Measurements from ENCODE around the gene CBX7.

- TF ChIP-seq, protein P1, sequence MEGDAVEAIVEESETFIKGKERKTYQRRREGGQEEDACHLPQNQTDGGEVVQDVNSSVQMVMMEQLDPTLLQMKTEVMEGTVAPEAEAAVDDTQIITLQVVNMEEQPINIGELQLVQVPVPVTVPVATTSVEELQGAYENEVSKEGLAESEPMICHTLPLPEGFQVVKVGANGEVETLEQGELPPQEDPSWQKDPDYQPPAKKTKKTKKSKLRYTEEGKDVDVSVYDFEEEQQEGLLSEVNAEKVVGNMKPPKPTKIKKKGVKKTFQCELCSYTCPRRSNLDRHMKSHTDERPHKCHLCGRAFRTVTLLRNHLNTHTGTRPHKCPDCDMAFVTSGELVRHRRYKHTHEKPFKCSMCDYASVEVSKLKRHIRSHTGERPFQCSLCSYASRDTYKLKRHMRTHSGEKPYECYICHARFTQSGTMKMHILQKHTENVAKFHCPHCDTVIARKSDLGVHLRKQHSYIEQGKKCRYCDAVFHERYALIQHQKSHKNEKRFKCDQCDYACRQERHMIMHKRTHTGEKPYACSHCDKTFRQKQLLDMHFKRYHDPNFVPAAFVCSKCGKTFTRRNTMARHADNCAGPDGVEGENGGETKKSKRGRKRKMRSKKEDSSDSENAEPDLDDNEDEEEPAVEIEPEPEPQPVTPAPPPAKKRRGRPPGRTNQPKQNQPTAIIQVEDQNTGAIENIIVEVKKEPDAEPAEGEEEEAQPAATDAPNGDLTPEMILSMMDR (IDR thresholded peaks at IDR 0.05): no peak
- no peak for TF ChIP-seq POLR2A (IDR thresholded peaks at IDR 0.05)
Observed at GRCh38 chr22:39088685-39089032, 63.8 kb downstream of the CBX7 start.

All from Peyer's patch (tissue), 4 donors.